Activated T-cell treated with anti-CD3 and anti-CD28 coated beads for 24 hours (primary cell): ENCODE data around the gene ZC3H18.
"Not testable (repeated sequence)": the region's sequence is repeated elsewhere in the genome, so short reads cannot be mapped to it uniquely, and the experiment has no call there.

Source experiments
- DNase-seq: peaks from one replicate; pipeline ENCODE4 v3.0.0-alpha.2; 2020; ENCODE audit warnings: low read depth

ZC3H18 gene

DNA sequence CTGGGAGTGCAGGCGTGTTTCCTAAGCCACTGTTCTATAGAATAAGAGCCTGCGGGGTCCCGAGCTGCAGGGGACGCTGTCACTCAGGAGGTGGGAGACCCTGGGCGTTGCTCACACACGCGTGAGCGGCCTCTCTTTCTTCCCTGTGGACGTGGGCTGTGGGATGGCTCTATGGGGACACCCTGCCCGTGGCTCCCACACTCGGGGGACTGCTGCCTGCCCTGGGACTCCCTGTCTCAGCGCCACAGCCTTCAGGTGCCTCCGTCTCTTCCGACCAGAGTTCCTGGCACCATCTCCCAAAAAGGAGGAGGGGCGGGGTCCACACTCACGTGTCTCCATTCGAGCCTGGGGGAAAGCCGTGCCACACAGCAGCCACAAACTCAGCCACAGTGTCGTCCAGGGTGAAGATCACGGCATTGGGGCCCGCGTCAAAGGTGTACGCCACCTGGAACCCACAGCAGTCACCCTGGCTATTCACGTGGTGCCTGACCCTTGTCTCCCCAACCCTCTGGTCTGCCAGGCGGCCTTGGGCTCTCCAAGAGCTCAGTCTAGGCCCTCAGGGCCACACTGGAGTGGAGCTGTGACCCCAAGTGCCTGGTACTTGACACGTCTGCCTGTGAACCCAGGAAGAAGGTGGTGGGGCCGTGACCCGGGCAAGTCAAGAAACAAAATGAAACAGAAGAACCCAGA is 84.3 kb downstream of the ZC3H18 start:
- DNase-seq: no peak

DNA sequence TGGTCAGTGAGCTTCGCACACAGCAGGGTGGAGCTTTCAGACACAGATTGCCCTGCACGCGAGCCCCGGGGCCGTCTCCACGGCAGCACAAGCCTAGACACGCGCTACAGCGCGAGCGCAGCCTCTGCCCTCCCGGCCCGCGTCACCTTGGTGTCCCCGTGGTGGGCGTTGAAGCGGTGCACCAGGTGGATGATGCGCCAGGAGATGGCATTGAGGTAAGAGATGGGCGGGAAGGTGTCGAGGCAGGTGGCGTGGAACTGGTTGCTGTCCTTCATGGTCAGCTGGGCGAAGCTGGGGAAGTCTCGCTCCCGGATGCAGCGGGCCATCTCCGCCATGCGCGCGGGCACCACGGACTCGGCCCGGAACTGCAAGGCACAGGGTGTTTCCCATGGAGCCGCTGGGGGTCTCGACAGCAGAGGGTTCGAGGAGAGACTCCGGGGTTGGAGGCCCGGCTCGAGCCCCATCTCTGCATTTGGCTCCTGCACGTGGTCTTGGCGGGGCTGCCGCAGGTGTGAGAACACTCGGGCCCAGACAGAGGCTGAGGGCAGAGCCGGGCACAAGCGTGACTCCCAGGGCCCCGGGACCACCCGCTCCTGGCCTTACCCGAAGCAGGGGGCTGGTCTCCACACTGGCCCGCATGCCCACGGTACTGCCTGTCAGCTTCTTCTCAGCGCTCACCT is 85.0 kb downstream of the ZC3H18 start:
- DNase-seq: no peak

DNA sequence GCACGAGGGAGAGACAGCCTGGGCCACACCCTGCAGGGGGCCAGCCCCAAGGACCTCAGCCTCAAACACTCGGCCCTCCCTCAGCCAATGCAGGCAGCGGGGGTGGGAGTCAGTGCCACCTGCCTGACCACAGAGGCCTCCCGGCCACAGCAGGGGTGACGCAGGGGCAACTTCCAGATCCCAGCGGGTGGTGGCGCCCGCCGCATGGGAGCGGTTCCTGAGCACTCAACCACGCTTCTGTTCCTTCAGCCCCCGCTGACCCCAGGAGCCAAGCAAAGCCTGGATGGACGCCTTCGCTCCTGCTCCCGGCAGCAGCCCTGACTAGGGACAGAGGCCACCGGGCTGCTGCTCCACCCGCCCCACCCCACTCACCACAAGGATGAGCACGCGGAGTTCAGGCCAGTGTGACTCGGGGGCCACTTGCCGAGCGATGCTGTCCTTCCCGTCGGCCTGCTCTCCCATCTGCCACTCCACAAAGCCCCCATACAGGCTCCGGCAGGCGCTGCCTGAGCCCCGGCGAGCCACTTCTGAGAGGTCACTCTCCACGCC is 85.6 kb downstream of the ZC3H18 start:
- no peak for DNase-seq

DNA sequence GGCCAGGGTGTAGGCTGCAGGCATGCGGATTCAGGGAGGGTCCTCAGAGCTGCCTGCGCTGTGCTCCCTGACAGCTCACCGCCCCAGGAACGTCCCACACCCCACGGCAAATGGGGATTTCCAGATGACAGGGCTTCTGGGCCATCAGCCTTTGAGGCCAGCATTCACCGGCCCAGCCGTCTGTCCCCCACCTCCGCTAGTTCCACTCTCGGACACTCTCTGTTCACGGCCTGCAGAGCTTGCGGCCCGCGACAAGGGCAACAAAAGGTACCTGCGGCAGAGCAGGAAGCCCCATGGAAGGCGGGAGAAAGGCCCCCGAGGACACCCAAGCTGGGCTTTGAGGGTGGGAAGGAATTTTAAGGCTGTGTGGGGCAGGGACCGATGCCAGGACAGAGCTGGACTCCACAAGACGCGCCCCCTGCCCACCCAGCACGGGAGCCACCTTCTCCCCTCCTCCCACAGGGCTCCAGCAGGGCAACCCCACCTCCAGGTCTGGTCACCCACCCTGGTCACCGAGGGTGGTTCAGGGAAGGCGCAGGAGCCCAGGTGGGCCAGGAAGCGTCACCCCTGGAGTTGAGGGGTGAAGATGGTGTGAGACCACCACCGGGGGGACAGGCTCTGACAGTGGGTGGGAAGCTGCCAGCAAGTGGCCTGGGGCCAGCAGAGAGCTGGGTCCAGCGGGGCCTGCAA is 86.2 kb downstream of the ZC3H18 start:
- DNase-seq: no peak

DNA sequence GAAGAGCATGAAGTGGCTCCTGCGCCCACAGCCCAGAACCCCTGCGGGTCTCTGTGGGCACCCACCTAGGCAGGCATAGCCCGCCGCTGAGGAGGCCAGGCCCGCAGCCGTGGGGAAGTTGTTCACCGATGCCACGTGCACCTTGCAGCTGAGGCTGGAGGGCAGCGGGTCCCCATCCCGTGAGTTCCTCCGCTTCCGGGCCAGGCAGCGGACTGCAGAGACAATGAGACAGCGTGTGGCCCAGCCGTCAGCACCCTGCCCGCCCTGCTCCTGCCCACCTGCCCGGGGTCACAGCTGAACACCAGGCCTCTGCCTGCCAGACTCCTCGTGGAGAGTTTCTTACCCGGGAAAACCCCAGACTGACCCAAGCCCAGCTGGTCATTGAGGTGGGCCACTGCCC is 87.2 kb downstream of the ZC3H18 start:
- no peak for DNase-seq

DNA sequence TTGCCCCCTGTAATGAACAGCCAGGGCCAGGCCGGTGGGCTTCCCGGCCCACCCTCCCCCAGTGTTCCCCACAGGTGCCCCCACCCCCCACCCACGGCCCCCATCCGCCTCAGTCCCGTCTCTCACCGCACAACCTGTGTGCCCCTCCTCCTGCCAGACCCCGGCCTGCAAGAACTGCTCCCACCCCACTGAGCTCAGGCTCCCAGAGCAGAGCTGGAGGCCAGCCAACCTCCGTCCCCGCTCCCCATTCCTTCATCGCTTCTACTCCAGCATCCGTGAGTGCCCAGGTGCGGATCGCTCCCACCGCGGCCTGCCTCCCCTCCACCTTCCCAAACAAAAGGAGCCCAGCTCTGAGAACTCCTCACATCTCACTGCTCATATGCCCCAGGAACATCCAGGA is 88.5 kb downstream of the ZC3H18 start:
- no peak for DNase-seq

DNA sequence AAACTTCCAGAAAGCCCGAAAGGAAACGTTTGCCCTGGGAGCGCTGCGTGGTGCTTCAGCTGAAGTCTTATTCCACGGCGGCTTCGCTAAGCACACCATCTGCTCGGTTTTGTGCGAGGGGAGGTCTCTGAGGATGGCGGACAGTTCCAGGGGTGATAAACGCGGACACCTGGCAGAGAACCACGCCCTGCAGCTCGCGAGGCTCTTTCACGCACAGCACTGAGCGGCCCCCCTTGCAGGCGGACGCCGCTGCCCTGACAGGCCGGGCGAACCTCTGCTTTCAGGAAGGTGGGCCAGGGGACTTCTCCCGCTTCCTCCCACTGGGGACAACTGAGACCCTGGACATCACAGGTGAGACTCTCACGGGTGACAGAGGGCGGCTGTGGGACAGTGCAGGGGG is 89.0 kb downstream of the ZC3H18 start:
- no peak for DNase-seq

DNA sequence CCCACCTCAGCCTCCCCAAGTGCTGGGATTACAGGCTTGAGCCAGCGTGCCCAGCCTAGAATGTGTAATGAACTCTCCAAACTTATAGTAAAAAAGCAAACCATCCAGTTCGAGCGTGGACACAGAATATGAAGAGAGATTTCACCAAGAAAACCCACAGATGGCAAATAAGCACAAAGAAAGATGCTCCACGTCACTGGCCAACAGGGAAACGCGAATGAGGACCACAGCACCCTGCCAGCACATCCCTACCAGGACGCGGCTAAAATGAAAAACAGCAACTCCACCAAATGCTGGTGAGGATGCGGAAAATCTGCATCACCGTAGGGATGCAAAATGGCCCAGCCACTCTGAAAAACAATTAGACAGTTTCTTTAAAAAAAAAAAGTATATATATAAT is 91.3 kb downstream of the ZC3H18 start:
- DNase-seq: no peak

DNA sequence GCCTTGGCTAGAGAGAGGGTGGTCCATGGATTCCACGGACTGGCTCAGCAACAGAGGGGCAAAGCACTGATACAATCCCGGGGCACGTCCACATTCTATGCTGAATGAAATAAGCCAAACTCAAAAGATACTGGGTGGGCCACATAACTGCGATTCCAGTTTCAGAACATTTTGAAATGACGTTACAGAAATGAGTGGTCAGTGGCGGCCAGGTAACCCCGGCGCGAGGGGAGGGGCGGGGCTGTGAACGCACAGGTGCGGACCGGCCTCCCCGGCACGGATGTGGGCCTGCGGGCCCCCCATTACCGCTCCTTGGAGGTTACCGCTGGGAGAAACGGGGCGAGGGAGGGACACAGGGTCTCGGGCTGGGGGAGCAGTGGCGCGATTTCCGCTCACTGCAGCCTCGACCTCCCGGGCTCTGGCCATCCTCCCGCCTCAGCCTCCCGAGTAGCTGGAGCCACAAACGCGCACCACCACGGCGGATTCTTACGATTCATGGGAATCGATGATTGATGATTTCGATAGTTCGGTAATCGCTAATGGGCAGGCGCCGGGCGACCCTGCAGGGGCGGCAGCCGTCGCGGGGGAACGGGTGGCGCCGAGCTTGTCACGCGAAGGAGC is 92.1 kb downstream of the ZC3H18 start:
- no peak for DNase-seq

DNA sequence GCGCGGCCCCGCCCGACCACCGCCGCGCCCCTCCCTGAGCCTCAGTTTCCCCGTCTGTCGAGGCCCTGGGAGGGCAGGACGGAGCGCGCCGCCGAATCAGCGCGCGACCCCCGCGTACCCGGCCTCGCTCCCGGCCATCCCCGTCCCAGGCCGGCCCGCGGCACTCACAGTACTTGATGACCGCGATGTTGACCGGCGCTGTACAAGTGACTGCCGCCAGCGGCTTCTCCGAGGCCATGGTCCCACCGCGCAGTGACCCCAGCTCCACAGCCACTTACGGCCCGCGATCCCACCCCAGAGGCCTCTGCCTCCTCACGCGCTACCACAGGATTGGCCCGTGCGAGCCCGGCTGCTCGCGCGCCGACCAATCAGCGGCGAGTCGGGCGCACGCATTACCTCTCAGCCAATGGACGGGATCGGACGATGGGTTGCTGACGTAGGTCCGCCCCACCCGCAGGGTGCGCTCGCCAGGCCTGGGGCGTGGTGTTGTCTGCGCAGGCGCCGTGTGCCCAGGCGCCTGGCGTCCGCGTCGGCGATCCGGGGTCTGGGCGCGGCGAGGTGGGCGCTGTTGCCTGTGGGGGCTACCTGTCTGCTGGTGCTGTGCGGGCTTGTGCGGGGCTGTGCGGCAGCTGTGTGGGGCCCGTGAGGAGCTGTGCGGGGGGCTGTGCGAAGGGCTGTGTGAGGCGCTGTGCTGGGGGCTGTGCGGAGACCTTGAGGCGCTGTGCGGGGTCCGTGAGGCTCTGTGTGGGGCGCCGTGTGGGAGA is 92.8 kb downstream of the ZC3H18 start, which contains the start of gene MVD:
Gene MVD, minus strand, starts transcription at position 249 of the 764 bp plus-strand sequence. Its CDS starts 11 bp downstream, at position 238.
- DNase-seq: peak; percentile 94

DNA sequence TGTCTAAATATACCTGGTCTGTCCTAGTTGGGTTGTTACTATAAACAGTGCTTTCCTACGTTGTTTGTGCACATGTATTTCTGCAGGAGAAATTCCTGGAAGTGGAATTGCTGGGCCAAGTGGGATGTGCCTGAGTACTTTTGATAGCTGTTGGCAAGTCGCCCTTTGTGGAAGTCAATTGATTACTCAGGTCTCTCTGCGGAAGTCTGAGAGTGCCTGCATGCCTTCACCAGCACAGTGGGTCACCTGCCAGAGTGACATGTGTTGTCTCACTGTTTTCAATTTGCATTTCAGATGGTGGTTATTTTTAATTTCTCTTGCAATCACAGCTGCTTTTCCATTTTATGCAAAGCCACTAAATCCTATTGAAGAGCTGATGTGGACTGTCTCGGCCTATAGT is 94.9 kb downstream of the ZC3H18 start:
- no peak for DNase-seq

DNA sequence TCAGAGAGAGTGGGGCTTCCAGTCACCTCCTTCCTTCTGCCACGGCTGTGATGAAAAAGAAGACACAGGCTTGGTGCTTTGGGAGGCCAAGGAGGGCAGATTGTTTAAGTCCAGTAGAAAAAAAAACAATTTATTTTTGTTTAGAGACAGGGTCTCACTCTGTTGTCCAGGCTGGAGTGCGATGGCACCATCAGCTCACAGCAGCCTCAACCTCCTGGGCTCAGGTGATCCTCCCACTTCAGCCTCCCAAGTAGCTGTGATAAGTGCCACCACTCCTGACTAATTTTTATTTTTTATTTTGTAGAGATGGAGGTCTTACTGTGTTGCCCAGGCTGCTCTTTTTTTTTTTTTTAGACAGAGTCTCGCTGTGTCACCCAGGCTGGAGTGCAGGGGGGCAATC is 95.4 kb downstream of the ZC3H18 start:
- DNase-seq: no peak

DNA sequence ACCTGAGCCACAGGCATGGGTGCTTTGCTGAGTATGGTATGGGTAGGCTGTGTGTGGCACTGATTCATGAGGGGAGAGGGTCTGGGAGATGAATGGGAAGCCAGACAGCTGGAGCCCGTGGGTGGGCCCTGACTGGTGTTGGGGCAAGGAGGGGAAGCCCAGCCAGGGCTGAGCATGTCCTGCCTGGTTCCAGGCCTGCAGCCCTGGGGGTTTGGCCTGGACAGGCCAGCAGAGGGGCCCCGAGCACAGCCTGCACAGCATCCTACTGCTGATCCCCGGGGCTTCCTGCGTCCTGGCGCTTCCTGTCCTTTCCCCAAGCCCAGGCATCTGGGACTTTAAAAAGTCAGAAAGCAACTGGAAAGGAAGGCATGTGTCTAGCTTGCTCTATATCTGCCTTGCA is 97.3 kb downstream of the ZC3H18 start:
- no peak for DNase-seq

DNA sequence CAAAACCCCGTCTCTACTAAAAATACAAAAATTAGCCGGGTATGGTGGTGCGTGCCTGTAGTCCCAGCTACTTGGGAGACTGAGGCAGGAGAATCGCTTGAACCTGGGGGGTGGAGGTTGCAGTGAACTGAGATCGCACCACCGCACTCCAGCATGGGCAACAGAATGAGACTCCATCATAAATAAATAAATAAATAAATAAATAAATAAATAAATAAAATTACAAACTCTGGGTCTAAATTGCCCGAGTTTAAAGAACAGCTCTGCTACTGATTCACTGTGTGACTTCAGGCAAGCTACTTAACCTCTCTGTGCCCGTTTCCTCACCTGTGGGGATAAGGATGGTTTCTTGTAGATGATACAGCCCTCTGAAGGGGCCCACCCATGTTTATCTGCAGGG is 99.3 kb downstream of the ZC3H18 start:
- DNase-seq: not testable (repeated sequence)

DNA sequence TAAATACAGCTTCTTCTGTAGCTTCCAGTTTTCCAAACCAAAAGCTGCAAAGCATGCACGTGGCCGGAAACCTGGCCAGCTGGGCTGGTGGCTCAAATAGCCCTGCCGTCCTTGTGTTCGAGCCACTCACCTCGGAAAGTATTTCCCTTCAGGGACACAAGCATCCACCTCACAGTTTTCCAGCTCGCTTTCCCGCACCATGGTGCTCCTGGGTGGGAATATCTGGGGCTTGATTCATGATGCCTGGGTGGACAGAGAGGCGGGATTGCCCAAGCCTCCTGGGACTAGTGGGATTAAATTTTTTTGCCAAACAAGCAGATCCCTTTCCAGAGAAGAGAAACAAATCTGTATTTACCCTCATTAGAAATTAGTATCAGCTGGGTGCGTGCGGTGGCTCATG is 99.8 kb downstream of the ZC3H18 start:
- DNase-seq: no peak

DNA sequence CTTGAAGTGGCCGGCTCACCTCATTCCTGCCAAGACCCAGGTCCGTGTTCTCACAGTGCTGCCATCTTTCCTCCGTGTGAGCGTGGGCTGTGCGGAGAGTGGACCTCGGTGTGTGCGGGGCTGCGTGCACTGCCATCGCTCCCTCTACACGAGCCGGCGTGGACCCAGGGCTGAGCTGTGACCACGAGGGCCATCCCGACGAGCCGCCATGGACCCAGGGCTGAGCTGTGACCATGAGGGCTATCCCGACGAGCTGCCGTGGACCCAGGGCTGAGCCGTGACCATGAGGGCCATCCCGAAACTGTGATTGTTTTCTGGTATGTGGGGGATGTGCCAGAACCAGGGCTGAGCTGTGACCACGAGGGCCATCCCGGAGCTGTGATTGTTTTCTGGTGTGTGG is 101.6 kb downstream of the ZC3H18 start:
- DNase-seq: no peak

DNA sequence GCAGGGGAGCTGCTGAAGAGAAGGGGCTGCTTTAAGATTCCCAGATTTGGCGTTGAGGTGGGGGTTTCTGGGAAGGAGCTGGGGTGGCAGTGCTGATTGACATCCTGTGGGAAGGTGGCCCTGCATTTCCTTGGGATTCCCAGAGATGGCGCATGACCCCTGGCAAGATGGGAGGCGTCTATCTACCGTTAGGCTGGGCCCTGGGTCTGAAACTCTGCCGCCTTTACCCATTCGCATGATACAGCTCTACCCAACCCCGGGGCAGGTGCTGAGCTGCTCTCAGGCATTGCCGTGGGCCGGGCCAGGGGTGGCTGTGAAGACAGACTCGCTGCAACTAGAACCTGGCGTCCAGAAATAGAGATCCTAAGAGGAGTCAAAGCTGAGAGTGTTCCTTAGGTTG is 102.6 kb downstream of the ZC3H18 start:
- no peak for DNase-seq

DNA sequence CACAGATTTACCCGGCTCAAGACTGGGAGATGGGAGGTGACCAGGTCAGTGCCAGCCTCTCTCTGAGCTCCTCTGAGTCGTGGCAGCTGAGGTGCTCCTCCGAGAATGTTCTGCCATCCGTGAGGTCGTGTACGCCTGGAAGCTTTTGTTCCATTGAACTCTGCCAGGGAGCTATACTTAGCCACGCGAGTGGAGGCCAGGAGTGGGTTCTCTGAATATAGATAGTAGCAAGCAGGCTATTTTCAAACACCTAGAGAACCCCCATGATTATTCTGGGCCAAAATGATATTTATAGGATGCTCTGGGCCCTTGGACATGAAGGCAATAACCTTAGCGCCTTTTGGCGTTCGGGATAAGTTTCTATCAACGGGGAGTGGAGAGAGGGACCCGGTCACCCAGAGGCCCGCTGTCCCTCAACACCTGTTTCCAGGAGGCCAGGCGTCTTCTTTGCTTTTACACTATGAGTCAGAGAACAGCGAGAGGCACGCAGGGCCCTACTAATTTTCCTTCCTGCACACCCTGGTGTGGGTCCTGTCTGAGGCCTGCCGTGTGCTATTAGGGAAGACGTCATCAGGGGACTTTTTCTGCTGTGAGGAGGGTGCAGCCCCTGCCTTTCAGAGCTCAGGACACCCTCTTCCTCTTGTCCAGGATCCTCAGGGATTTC is 103.6 kb downstream of the ZC3H18 start:
- no peak for DNase-seq

DNA sequence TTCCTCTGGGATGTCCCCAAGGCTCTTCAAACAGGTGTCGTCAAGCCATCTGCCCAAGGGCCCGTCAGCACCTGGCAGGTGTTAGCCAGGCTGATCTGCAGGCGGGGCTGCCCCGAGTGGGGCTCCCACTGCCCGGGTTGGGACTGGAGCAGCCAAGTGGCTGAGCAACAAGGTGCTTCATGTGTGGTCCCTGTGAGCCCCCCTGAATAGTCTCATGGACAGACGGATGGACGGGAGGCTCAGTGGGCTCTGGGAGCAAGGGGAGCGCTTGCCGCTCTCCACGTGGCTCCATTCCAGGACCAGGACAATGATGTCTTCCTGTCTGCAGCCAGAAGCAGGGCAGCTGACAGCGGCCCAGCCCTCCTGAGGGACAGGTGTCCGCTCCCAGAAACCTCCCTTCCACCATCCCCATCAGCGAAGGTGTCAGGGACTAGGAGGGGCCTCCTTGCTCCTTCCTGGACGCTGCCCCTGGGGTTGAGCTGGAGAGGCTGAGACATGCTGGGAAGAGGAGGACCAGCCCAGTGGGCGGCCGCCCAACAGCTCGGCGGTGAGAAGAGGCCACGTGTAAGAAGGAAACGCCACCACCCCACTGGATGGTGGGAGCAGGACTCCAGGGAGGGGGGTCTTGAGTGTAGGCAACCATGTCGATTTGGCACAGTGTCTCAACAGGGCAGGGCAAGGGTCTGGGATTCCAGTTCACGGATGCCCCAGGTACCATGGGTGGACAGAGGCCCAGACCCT is 106.5 kb downstream of the ZC3H18 start:
- no peak for DNase-seq

DNA sequence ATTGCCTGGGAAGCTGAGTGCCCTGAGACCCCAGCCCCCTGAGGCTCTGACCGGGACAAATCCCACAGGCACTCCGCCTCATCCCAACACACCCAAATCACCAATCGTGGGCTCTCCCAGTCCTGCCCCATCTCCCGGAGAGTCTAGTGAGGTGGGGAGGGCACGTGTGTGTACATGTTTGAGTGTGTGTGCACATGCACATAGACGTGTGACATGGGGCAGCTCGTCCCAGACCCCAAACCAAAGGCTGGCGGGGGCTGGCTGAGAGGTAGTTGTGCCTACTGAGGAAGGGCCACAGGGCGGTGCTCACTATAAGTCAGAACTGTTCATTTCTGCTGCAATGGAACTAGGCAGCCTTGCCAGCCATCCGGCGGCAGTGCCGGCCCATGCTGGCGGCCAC is 107.5 kb downstream of the ZC3H18 start:
- no peak for DNase-seq
